ENCODE data around the gene SMO.

SMO gene

DNA sequence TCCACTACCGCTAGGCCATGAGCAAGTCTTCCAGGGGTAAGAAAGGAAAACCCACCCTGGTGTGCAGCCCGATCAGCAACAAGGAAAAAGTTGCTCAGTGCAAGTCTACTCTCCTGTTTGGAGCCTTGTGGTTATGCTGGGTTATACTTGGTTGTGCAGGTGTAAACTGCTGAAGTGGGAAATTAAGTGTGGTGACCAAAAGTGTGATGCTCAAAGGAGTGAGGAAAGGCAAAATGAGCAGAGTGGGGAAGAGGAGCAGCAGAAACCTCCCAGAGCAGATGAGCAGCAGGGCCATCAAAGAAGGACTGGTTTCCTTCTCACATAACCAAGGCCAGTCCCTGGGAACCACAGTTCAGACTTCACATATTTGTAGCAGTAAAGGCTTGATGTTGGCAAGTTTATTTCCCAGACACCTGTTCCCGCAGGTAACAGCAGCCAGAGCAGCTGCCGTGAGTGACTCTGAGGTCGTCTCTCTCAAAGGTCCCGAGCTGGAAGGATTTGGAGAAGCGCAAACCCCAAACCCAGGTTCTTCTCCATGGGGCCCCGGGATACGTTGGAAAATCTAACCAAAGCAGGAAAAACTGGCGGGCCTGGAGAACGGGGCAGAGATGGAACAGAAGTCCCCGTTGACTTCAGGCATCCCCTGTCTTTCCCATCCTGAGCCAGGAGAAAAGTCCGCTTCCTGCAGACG lies 607 bp upstream of the SMO start:
- no peak for TF ChIP-seq ZNF274 (IDR thresholded peaks at IDR 0.05; ENCODE audit: low read depth, low read length)
- H3K4me3 ChIP-seq (ENCODE audit: low read length): peak overlapping the region; percentile 66; the same call in 1 of the 2 replicates

DNA sequence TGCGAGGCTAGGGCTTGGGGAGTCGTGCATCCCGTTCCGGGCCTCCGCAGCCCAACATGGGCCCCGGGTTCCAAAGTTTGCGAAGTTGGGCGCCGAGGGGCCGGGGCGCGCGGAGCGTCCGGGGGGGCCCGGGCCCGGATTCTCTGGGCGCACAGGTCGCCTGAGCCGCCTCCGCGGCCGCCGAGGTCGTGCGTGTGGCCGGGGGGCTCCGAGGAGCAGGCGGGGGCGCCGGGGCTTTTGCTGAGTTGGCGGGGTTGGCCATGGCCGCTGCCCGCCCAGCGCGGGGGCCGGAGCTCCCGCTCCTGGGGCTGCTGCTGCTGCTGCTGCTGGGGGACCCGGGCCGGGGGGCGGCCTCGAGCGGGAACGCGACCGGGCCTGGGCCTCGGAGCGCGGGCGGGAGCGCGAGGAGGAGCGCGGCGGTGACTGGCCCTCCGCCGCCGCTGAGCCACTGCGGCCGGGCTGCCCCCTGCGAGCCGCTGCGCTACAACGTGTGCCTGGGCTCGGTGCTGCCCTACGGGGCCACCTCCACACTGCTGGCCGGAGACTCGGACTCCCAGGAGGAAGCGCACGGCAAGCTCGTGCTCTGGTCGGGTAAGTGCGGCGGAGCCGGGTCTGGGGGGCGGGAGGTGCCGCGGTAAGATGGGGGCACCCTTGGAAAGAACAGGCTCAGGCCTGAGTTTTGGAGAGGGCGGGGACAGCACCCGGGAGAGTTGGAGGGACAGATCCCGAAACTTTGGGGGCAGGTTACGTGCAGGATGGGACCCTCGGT lies 643 bp downstream of the SMO start:
- TF ChIP-seq ZNF274 (IDR thresholded peaks at IDR 0.05; ENCODE audit: low read depth, low read length): no peak
- H3K4me3 ChIP-seq (ENCODE audit: low read length): peak overlapping the region; percentile 66

DNA sequence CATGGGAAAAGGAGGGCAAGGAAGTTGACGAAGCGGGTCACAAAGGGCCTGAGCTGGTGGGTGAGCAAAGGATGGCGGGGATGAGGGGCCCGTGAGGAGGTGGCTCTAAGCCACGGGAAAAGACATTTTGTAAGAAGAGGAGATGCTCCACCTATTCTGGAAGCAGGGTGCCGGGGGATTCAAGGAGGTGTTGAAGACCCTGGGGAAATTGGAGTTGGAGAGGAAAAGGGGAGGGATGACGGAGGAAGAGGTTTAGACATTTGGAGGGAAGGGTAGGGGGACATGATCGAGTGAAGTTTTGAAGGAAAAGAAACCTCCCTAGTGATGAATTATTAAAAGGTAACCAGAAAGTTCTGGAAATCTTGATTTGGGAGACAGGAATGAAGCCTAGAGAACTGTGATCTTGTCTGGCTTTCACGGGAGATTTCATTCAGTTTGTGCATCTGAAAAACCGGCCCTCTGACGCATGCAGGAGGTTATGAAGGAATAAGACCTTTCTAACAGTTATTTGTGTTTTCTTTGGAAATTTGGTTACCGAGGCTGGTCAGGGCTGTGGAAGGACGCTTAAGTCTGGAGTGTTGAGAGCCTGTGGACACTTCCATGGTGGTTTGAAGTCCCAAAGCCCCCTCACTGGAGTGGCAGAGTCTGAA lies 1.4 kb downstream of the SMO start:
- TF ChIP-seq ZNF274 (IDR thresholded peaks at IDR 0.05; ENCODE audit: low read depth, low read length): no peak
- H3K4me3 ChIP-seq (ENCODE audit: low read length): peak overlapping the region; percentile 66; the same call in 1 of the 2 replicates

DNA sequence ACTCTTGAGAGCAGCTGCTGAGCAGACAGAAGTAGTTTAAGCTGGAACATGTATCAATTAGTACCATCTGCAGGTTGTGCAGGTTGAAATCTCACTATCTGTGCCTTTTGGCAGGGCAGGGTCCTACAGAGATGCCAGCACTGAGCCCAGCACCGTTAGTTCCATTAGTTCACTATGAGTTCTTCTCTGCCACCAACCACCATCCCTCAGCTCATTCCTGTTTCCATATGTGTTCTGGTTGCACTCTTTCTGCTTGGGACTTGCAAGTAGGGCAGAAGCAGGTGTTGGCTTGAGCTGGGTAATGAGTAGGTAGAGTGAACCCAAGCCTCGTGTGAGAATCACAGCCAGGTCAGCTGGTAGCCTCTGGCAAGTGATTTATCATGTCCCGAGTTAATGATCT lies 2.8 kb downstream of the SMO start:
- no peak for TF ChIP-seq ZNF274 (IDR thresholded peaks at IDR 0.05; ENCODE audit: low read depth, low read length)
- H3K4me3 ChIP-seq (ENCODE audit: low read length): no peak overlapping the region

DNA sequence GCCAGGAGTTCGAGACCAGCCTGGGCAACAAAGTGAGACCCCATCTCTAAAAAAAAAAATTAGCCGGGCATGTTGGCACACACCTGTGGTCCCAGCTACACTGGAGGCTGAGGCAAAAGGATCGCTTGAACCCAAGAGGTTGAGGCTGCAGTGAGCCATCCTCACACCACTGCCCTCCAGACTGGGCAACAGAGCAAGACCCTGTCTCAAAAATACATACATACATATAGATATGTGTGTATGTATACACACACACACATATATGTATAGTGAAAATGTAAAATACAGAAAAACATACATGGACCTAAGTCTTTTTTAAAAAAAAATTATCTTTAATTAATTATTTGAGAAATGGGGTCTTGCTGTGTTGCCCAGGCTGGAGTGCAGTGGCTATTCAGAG lies 5.5 kb downstream of the SMO start:
- H3K4me3 ChIP-seq (ENCODE audit: low read length): no peak overlapping the region
- no peak for TF ChIP-seq ZNF274 (IDR thresholded peaks at IDR 0.05; ENCODE audit: low read depth, low read length)

DNA sequence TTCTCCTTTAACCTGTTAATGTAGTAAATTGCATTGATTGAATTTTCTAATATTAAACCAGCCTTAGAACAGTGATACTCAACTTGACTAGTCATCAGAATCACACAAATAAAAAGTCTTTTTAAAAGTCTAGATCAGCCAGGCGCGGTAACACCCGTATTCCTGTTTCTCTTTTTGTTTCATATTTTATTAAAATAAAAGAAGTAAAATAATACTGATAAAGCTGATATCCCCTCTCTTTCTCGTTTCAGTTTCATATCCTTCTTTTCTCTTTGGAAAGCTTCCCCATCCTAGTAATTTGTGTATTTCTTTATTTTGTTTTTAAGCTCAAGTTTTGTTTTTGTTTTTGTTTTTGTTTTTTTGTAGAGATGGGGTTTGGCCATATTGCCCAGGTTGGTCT lies 9.3 kb downstream of the SMO start:
- no peak for TF ChIP-seq ZNF274 (IDR thresholded peaks at IDR 0.05; ENCODE audit: low read depth, low read length)
- no peak overlapping the region for H3K4me3 ChIP-seq (ENCODE audit: low read length)

DNA sequence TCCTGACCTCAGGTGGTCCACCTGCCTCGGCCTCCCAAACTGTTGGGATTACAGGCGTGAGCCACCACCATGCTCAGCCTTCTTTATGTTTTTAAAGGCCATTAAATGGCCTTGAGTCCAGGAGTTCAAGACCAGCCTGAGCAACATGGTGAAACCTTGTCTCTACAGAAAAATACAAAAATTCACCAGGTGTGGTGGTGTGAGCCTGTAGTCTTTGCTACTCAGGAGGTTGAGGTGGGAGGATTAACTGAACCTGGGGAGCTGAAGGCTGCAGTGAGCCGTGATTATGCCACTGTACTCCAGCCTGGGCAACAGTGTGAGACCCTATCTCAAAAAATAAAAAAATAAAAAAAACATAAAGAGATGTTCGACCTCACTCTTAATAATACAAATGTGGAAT lies 11.0 kb downstream of the SMO start:
- no peak overlapping the region for H3K4me3 ChIP-seq (ENCODE audit: low read length)
- no peak for TF ChIP-seq ZNF274 (IDR thresholded peaks at IDR 0.05; ENCODE audit: low read depth, low read length)

DNA sequence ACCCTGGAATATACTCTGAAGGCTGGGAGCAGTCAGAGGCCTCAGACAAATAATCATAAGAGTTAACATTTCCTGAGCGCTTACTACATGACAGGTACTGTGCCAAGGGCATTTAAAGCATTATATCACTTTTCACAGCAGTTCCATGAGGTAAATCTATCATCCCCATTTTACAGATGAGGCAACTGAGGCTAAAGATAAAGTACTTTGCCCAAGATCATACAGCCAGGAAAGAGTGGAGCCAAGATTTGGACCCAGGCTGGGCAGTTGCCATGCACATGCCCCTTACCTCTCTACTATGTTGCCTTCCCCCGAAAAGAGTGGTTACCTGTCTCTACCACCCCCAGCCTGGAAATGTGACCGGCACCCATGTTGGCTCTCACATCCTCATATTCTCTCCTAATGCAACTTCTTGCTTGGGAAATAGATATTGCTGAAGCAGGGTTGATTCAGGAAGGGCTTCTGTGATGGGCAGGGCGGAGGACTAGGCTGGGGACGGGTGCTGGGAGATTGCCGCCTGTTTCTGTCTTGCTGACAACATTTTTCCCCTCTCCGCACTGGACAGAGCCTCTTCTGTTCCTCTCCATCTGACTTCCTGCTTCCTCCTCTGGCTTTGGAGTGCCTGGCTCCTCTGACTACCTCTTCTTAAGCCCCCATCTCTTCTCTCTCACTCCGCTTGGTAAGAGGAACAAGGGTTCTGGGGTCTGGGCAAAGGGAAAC lies 13.8 kb downstream of the SMO start:
- no peak overlapping the region for H3K4me3 ChIP-seq (ENCODE audit: low read length)
- TF ChIP-seq ZNF274 (IDR thresholded peaks at IDR 0.05; ENCODE audit: low read depth, low read length): no peak

DNA sequence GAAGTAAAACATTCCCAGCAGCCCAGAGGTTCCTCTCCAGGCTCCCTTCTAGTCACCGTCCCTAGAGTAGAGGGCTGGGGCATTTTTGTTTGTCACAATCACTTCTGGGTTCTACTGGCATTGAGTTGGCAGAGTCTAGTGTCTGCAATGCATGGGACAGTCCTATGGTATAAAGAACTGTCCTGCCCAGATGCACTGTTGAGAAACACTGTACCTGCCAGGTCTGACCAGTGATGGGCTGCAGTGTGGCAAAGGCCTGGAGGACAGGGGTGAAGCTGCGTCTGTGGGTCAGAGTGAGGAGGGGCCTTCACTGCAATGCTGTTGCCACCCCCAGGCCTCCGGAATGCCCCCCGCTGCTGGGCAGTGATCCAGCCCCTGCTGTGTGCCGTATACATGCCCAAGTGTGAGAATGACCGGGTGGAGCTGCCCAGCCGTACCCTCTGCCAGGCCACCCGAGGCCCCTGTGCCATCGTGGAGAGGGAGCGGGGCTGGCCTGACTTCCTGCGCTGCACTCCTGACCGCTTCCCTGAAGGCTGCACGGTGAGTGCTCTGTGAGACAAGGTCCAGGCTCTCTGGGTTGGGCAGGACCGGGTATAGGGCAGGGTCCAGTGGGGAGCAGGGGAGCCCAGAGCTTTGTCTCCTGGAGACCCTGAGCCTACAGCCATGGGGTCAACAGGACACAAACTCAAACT lies 14.8 kb downstream of the SMO start:
- no peak for TF ChIP-seq ZNF274 (IDR thresholded peaks at IDR 0.05; ENCODE audit: low read depth, low read length)
- no peak overlapping the region for H3K4me3 ChIP-seq (ENCODE audit: low read length)

DNA sequence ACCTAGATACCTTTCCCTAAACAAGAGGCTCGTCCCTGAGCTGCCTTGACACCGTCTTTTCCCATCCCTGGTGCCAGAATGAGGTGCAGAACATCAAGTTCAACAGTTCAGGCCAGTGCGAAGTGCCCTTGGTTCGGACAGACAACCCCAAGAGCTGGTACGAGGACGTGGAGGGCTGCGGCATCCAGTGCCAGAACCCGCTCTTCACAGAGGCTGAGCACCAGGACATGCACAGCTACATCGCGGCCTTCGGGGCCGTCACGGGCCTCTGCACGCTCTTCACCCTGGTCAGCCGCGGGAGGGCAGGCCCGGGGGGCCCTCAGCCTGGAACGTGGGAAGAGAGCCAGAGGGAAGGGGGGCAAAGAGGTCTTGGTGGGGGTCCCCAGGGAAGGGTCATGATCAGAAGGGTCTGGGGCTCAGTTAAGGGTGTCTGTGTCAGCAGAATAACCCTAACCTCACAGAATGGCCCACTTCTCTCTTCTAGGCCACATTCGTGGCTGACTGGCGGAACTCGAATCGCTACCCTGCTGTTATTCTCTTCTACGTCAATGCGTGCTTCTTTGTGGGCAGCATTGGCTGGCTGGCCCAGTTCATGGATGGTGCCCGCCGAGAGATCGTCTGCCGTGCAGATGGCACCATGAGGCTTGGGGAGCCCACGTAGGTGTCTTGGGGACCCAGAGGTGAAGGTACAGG lies 16.8 kb downstream of the SMO start:
- TF ChIP-seq ZNF274 (IDR thresholded peaks at IDR 0.05; ENCODE audit: low read depth, low read length): no peak
- H3K4me3 ChIP-seq (ENCODE audit: low read length): no peak overlapping the region

DNA sequence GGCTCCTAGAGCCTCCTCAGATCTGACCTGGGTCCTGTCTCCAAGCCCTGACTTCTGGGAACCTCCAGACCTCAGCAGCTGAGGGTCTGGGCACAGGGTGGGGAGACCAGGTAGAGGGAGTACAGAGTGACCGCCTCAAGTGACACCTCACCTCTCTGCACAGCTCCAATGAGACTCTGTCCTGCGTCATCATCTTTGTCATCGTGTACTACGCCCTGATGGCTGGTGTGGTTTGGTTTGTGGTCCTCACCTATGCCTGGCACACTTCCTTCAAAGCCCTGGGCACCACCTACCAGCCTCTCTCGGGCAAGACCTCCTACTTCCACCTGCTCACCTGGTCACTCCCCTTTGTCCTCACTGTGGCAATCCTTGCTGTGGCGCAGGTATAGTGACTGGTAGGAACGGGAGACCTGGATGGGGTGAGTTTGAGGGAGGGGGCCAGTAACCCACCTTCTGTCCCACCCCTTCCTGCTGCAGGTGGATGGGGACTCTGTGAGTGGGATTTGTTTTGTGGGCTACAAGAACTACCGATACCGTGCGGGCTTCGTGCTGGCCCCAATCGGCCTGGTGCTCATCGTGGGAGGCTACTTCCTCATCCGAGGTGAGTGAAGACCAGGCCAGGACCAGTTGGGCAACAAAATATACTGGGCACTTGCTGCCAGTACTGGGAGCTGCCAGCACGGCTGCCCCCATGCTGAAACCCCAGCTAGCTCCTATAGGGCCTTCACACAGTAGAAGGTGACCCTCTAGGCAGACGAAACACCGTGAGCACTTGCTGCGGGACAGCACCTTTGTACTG lies 17.8 kb downstream of the SMO start:
- no peak overlapping the region for H3K4me3 ChIP-seq (ENCODE audit: low read length)
- TF ChIP-seq ZNF274 (IDR thresholded peaks at IDR 0.05; ENCODE audit: low read depth, low read length): no peak

DNA sequence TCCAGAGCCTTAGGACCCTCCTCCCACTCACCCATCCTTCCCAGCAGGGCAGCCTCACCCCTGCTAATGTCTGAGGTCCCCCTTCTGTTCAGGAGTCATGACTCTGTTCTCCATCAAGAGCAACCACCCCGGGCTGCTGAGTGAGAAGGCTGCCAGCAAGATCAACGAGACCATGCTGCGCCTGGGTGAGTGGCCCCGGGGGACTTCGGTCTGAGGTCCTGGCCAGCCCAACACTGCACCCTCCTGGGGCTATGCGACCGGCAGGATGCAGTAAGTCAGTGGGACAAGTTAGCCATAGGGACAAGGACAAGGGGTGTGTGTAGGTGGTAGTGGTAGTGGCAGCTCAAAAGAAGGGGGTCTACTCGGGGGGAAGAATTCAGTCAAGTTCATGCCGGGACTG lies 20.2 kb downstream of the SMO start:
- TF ChIP-seq ZNF274 (IDR thresholded peaks at IDR 0.05; ENCODE audit: low read depth, low read length): no peak
- H3K4me3 ChIP-seq (ENCODE audit: low read length): no peak overlapping the region

Measured in GM08714 (cell line).